HL-60 (cell line): Measurements from ENCODE around the gene NFAT5.

Experiments used
- GABPA ChIP-seq: IDR thresholded peaks from 2 replicates; pipeline ENCODE4 v1.6.1; 2012; ENCODE audit warnings: low read depth
- POLR2AphosphoS5 ChIP-seq: IDR thresholded peaks from 2 replicates; pipeline ENCODE4 v1.6.1; 2012; ENCODE audit warnings: low read depth
- SPI1 ChIP-seq: IDR thresholded peaks from 2 replicates; pipeline ENCODE4 v1.6.1; 2012; ENCODE audit warnings: low read depth, mild to moderate bottlenecking, borderline replicate concordance
- TF ChIP-seq, protein P1 (sequence below): IDR thresholded peaks from one replicate; pipeline ENCODE4 v1.5.1; 2011; ENCODE audit warnings: low read length, control low read depth, inconsistent platforms; ENCODE audit not compliant: insufficient read depth

DNA sequence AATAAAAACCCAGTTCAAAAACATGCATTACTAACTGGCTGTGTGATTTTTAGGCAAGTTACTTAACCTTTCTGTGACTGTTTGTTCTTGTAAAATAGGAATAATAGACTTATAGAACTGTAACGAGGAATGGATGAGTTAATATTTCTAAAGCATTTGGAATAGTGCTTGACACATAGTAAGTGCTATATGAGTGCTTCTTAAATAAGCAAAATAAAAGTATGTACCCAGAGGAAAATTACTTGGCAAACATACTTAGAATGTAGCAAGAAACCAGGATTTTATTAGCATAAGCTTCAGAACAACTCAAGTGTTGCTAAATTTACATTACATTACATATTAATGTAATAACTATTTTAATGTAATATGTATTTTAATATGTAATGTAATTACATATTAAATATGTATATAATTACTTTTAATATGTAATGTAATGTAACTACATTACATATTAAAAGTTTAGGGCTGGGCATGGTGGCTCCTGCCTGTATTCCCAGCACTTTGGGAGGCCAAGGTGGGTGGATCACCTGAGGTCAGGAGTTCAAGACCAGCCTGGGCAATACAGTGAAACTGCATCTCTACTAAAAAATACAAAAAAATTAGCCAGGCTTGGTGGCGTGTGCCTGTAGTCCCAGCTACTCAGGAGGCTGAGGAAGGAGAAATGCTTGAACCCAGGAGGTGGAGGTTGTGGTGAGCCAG is 14.2 kb downstream of the NFAT5 start:
- TF ChIP-seq, protein P1, sequence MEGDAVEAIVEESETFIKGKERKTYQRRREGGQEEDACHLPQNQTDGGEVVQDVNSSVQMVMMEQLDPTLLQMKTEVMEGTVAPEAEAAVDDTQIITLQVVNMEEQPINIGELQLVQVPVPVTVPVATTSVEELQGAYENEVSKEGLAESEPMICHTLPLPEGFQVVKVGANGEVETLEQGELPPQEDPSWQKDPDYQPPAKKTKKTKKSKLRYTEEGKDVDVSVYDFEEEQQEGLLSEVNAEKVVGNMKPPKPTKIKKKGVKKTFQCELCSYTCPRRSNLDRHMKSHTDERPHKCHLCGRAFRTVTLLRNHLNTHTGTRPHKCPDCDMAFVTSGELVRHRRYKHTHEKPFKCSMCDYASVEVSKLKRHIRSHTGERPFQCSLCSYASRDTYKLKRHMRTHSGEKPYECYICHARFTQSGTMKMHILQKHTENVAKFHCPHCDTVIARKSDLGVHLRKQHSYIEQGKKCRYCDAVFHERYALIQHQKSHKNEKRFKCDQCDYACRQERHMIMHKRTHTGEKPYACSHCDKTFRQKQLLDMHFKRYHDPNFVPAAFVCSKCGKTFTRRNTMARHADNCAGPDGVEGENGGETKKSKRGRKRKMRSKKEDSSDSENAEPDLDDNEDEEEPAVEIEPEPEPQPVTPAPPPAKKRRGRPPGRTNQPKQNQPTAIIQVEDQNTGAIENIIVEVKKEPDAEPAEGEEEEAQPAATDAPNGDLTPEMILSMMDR: no peak
- TF ChIP-seq POLR2AphosphoS5: no peak
- TF ChIP-seq GABPA: no peak
- TF ChIP-seq SPI1: no peak
